Fibroblast of the conjunctiva (primary cell): ENCODE results near the gene GAPDH.
A peak's percentile ranks its signal among the peaks of the same experiment; 100 is the strongest.
"Not testable (repeated sequence)": the region's sequence is repeated elsewhere in the genome, so short reads cannot be mapped to it uniquely, and the experiment has no call there.

ENCODE experiments used
- DNase-seq: peaks from one replicate; pipeline ENCODE4 v3.0.0-alpha.2; 2010; ENCODE audit warnings: low read depth

GAPDH gene

GRCh38 chr12:6546016-6546415 is 11.7 kb downstream of the GAPDH start:
- DNase-seq = no peak

DNA sequence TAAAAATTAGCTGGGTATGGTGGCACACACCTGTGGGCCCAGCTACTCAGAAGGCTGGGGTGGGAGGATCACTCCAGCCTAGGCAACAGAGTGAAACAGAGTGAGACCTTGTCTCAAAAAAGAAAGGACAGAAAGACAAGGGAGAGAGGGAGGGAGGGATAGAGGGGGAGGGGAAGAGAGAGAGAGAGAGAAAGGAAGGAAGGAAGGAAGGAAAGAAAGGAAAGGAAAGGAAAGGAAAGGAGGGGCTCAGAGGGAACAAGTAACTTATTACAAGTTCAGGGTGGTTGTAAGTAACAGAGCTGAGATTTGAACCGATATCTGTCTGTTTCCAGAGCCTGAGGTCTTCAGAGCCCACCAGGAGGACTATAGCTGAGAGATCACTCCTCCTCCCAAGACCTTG is 13.2 kb downstream of the GAPDH start:
- DNase-seq = no peak

DNA sequence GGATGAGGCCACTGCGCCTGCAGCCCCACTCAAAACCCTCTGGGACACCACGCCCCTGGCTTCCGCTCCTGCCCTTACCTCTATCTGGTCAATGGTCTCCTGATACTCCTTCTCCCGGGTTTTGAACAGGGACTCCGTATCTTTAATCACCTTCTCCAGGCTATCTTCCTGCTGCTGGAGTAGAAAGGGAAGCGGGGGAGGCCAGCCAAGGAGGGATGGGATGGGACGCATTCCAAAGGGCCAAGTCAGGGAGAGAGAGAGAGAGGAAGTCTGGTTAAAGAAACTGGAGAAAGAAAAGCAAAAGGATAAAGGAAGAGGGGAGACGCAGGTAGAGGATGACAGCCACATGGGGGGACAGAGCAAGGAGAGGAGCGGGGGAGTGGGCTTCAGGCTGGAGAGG is 13.7 kb downstream of the GAPDH start:
- DNase-seq = no peak

GRCh38 chr12:6548556-6548955 is 14.2 kb downstream of the GAPDH start:
- DNase-seq = no peak

DNA sequence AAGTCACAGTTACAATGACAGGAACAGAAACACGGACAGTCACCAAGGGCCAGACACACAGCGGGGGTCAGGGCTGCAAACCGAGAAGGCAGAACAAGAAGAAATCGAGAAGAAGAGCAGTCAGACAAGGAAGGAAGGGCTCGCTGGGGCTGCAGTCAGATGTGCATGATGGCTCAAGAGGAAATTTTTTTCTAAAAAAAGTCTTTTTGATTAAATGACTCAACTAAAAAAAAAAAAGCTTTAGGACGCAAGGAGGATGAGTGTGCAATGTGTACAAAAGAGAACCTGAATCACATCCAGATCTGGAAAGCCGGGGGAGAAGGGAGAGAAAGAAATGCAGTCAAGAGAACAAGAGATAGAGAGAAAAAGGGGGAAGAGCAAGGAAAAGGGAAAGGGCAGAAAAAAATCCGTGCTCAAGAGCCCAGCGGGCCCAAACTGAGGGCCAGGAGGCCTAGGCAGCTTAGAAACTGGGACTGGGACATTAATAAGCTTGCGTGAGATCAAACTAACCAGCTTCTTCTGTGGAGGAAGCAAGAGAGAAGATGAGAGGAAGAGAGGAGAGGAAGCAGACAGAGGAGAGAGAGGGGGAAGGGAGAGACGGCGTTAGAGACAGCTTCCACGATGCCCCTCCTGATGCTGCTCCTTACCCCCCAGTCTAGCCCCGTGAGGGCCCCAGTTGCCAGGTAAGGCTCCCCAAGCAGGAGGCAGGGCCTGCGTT is 14.8 kb downstream of the GAPDH start:
- DNase-seq = peak; percentile 44

GRCh38 chr12:6549684-6550151 is 15.4 kb downstream of the GAPDH start:
- no peak for DNase-seq

DNA sequence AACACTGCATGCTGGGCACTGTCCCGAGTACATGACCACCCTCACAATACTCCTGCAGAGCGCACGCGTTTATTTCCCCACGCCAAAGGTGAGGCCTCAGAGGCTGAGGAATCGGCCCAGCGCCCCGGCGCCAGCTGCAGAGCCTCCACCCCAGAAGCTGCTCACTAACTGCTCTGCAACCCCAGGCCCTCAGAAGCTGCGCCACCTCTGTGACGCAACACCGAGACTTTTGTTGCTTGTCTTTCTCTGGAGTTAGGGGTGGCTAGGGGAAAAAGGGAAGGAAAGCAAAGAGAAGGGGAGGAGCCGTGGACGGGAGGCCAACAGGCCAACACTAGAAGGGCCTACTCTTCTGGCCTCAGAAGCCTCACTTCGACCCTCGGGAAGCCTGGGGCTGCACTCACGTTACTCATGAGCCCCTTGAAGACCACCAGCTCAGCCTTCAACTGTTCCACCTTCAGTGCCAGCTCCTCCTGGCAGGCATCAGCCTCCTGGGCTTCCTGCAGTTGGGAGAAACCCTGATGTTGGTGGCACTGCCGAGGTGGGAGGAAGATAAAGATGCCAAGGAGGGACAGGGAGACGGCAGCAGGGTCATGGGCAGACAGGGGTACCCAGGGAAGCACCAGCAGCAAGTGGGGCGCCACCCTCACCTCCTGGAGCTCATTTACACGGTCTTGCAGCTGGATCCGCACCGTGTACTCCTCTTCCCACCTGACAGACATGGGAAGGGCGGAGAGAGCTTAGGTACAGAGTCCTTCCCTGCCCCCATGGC is 16.2 kb downstream of the GAPDH start:
- no peak for DNase-seq

DNA sequence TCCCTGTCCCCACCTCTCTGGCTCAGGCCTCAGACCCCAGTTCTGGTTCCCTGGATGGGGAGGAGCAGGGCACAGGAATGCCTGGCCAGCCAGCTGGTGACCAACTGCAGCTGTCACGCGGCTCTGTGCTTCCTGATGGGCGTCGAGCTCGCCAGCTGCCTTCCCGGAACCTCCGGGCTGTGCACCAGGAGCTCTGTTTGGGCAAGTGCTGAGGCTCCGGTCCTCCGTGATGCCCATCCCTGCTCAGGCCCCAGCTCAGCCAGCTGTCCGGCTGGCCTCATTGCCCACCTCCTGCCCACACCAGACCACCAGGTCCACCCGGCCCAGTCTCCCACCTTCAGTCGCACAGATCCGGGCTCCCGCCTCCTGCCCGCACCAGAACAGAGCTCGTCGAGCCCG is 16.7 kb downstream of the GAPDH start:
- DNase-seq = no peak

- DNase-seq = peak; percentile 62
Observed at GRCh38 chr12:6551496-6552139, 17.3 kb downstream of the GAPDH start.

GRCh38 chr12:6552140-6552551 is 17.8 kb downstream of the GAPDH start:
- DNase-seq = no peak

- DNase-seq = peak; percentile 82
Observed at GRCh38 chr12:6553051-6553868, 18.9 kb downstream of the GAPDH start.

GRCh38 chr12:6554168-6555017 is 20.1 kb downstream of the GAPDH start:
- DNase-seq = peak; percentile 59

GRCh38 chr12:6555018-6555691 is 20.8 kb downstream of the GAPDH start:
- no peak for DNase-seq

DNA sequence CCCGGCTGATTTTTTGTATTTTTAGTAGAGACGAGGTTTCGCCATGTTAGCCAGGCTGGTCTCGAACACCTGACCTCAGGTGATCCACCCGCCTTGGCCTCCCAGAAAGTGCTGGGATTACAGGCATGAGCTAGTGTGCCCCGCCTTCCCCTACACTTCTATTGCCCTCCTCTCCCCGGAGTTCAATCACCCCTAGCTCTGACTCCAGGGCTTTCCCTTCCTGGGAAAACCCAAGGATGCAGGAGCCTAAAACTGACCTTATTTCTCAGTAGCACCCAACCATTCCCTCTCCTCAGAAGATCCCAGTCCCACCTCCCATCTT is 22.1 kb downstream of the GAPDH start:
- not testable (repeated sequence) for DNase-seq

DNA sequence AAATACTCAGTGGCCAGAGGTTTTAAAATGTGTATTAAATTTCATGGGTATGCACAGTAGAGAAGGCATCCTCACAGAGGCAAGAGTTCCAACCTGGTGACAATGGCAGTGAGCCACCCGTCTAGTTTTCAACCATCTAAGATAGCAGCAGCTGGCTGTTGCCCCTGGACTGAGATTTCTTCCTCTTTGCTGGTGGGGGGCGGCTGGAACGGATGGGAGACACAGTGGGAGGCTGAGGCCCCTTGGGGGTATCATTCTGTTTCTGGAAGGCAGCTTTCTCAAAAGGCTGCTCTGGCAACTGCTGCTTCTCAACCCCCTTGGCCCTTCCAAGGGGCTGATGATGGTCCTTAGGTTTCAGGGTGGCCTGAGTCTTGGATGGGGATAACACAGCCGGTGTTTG is 22.5 kb downstream of the GAPDH start:
- DNase-seq = no peak

GRCh38 chr12:6558014-6558760 is 23.9 kb downstream of the GAPDH start:
- DNase-seq = peak; percentile 70

- DNase-seq = no peak
Observed at GRCh38 chr12:6559500-6559899, 25.2 kb downstream of the GAPDH start.

DNA sequence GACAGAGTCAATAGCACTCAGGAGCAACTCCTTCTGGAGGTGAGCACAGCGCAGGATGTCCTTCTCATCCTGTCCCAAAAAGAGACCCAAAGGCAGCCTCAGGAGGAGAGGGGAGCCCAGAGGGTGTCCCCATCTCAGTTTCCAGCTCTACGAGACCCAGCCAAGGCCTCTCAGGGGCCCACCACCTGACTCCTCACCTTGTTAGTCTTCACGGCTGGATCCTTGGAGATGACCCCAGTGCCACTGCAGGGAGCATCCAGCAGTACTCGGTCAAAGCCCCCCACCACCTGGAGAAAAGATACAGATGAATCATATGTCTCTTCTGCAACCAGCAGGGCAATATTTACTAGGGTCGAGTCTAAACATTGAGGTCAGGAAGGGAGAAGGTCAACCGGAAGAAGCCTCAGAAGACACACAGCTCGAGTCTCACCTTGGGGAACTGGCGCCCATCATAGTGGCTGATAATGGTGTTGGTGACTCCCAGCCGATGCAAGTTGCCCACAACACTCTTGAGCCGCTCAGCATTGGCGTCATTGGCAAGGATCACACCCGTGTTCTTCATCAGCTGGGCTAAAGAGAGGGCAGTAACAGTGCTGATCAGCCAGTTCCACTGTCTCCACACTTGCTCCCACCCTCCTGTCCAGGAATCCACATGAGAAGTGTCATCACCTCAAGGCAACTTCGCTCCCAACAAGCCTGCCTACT is 26.3 kb downstream of the GAPDH start:
- DNase-seq = no peak

- DNase-seq = no peak
Observed at GRCh38 chr12:6562881-6563280, 28.6 kb downstream of the GAPDH start.
